Measurements from ENCODE around the gene CBY1. TPM values are rescaled to one million over a fixed set of nuclear protein-coding genes. Genes with fewer than 3 reads are reported as not detected.
A peak's percentile ranks its signal among the peaks of the same experiment; 100 is the strongest.

CBY1 gene
- total and polyA plus RNA-seq, 9 of the 15 experiments (the other 6 are each of a cell fraction or from before 2014, with no cell fraction given), result 5.7 to 19.7 (median 10.8) TPM

DNA sequence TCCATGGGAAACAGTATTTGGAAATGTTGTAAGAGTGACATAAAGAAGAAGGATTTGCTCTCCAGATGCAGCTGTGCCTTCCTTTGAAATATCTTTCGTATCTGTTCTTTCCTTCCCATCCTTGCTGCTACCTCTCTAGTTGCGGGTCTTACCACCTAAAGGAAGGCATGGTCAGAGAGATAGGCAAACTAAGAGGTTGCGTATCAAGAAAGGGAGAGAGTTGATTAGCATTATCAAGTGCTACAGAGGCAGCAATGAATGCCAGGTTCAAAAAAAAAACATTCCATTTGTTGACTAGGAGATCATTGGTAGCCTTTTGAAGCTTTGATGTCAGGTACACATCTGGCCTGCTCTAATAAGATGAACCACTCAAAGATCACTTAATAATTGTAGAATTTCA, 53.9 kb downstream of the CBY1 start (continued):
- TF ChIP-seq, protein P1, sequence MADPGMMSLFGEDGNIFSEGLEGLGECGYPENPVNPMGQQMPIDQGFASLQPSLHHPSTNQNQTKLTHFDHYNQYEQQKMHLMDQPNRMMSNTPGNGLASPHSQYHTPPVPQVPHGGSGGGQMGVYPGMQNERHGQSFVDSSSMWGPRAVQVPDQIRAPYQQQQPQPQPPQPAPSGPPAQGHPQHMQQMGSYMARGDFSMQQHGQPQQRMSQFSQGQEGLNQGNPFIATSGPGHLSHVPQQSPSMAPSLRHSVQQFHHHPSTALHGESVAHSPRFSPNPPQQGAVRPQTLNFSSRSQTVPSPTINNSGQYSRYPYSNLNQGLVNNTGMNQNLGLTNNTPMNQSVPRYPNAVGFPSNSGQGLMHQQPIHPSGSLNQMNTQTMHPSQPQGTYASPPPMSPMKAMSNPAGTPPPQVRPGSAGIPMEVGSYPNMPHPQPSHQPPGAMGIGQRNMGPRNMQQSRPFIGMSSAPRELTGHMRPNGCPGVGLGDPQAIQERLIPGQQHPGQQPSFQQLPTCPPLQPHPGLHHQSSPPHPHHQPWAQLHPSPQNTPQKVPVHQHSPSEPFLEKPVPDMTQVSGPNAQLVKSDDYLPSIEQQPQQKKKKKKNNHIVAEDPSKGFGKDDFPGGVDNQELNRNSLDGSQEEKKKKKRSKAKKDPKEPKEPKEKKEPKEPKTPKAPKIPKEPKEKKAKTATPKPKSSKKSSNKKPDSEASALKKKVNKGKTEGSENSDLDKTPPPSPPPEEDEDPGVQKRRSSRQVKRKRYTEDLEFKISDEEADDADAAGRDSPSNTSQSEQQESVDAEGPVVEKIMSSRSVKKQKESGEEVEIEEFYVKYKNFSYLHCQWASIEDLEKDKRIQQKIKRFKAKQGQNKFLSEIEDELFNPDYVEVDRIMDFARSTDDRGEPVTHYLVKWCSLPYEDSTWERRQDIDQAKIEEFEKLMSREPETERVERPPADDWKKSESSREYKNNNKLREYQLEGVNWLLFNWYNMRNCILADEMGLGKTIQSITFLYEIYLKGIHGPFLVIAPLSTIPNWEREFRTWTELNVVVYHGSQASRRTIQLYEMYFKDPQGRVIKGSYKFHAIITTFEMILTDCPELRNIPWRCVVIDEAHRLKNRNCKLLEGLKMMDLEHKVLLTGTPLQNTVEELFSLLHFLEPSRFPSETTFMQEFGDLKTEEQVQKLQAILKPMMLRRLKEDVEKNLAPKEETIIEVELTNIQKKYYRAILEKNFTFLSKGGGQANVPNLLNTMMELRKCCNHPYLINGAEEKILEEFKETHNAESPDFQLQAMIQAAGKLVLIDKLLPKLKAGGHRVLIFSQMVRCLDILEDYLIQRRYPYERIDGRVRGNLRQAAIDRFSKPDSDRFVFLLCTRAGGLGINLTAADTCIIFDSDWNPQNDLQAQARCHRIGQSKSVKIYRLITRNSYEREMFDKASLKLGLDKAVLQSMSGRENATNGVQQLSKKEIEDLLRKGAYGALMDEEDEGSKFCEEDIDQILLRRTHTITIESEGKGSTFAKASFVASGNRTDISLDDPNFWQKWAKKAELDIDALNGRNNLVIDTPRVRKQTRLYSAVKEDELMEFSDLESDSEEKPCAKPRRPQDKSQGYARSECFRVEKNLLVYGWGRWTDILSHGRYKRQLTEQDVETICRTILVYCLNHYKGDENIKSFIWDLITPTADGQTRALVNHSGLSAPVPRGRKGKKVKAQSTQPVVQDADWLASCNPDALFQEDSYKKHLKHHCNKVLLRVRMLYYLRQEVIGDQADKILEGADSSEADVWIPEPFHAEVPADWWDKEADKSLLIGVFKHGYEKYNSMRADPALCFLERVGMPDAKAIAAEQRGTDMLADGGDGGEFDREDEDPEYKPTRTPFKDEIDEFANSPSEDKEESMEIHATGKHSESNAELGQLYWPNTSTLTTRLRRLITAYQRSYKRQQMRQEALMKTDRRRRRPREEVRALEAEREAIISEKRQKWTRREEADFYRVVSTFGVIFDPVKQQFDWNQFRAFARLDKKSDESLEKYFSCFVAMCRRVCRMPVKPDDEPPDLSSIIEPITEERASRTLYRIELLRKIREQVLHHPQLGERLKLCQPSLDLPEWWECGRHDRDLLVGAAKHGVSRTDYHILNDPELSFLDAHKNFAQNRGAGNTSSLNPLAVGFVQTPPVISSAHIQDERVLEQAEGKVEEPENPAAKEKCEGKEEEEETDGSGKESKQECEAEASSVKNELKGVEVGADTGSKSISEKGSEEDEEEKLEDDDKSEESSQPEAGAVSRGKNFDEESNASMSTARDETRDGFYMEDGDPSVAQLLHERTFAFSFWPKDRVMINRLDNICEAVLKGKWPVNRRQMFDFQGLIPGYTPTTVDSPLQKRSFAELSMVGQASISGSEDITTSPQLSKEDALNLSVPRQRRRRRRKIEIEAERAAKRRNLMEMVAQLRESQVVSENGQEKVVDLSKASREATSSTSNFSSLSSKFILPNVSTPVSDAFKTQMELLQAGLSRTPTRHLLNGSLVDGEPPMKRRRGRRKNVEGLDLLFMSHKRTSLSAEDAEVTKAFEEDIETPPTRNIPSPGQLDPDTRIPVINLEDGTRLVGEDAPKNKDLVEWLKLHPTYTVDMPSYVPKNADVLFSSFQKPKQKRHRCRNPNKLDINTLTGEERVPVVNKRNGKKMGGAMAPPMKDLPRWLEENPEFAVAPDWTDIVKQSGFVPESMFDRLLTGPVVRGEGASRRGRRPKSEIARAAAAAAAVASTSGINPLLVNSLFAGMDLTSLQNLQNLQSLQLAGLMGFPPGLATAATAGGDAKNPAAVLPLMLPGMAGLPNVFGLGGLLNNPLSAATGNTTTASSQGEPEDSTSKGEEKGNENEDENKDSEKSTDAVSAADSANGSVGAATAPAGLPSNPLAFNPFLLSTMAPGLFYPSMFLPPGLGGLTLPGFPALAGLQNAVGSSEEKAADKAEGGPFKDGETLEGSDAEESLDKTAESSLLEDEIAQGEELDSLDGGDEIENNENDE (IDR thresholded peaks at IDR 0.05; ENCODE audit: low read depth, low read length), result no peak
- 0 out of 2 replicates have a peak, but pooled peaks have one; percentile 11 for TF ChIP-seq CXXC5 (CRISPR knock-in tag; IDR thresholded peaks at IDR 0.05)
- TF ChIP-seq MTF1 (CRISPR knock-in tag; IDR thresholded peaks at IDR 0.05; ENCODE audit: borderline replicate concordance), result no peak
- peak; percentile 67 for TF ChIP-seq TCF3 (CRISPR knock-in tag; IDR thresholded peaks at IDR 0.05)
- no peak for TF ChIP-seq POLR3G (IDR thresholded peaks at IDR 0.05; ENCODE audit: extremely low read depth, insufficient read length, insufficient replicate concordance)
- TF ChIP-seq, protein P2, sequence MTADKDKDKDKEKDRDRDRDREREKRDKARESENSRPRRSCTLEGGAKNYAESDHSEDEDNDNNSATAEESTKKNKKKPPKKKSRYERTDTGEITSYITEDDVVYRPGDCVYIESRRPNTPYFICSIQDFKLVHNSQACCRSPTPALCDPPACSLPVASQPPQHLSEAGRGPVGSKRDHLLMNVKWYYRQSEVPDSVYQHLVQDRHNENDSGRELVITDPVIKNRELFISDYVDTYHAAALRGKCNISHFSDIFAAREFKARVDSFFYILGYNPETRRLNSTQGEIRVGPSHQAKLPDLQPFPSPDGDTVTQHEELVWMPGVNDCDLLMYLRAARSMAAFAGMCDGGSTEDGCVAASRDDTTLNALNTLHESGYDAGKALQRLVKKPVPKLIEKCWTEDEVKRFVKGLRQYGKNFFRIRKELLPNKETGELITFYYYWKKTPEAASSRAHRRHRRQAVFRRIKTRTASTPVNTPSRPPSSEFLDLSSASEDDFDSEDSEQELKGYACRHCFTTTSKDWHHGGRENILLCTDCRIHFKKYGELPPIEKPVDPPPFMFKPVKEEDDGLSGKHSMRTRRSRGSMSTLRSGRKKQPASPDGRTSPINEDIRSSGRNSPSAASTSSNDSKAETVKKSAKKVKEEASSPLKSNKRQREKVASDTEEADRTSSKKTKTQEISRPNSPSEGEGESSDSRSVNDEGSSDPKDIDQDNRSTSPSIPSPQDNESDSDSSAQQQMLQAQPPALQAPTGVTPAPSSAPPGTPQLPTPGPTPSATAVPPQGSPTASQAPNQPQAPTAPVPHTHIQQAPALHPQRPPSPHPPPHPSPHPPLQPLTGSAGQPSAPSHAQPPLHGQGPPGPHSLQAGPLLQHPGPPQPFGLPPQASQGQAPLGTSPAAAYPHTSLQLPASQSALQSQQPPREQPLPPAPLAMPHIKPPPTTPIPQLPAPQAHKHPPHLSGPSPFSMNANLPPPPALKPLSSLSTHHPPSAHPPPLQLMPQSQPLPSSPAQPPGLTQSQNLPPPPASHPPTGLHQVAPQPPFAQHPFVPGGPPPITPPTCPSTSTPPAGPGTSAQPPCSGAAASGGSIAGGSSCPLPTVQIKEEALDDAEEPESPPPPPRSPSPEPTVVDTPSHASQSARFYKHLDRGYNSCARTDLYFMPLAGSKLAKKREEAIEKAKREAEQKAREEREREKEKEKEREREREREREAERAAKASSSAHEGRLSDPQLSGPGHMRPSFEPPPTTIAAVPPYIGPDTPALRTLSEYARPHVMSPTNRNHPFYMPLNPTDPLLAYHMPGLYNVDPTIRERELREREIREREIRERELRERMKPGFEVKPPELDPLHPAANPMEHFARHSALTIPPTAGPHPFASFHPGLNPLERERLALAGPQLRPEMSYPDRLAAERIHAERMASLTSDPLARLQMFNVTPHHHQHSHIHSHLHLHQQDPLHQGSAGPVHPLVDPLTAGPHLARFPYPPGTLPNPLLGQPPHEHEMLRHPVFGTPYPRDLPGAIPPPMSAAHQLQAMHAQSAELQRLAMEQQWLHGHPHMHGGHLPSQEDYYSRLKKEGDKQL (CRISPR knock-in tag; IDR thresholded peaks at IDR 0.05; ENCODE audit: borderline replicate concordance), result no peak
- no peak for TF ChIP-seq NEUROD1 (IDR thresholded peaks at IDR 0.05; ENCODE audit: borderline replicate concordance, low read depth, low read length, partially characterized antibody)
